T-cell (primary cell): ENCODE results near the gene STING1. TPM values are rescaled to one million over a fixed set of nuclear protein-coding genes. Genes with fewer than 3 reads are reported as not detected.

Source experiments
- ATAC-seq, 4 experiments: fragments of 200-7000 bp in 3 of 4; fragments of 150-1000 bp in 1 of 4; cut with Tn5 transposase; replicated peaks in 1 of 4; 1 replicate in 3 of 4; 2 replicates in 1 of 4; pipeline ENCODE4 v1.10.0; 2021; ENCODE audit warnings: moderate library complexity in 3 of 4, mild to moderate bottlenecking in 2 of 4, moderate number of reproducible peaks in 1 of 4
- CTCF ChIA-PET, 2 donors: fragments of 300-600 bp; sonication (Branson Sonifier 250); formaldehyde crosslinking; loops; one replicate each; lab custom pipeline; 2022; ENCODE audit warnings: antibody characterized with exemption in 2 of 2; lab: Charles Lee
- POLR2A ChIA-PET, 2 donors: fragments of 300-600 bp; sonication (Branson Sonifier 250); formaldehyde crosslinking; loops; one replicate each; lab custom pipeline; 2022; ENCODE audit warnings: antibody characterized with exemption in 2 of 2; lab: Charles Lee
- DNase-seq, 35 experiments: peaks; one replicate each; pipeline versions ENCODE4 v3.0.0 to v3.0.0-alpha.2; 2013 to 2023
- H3K27ac ChIP-seq: one replicate; pipeline ENCODE4 v1.5.1; 2013; ENCODE audit warnings: low read length
- H3K27me3 ChIP-seq, 2 experiments: replicated peaks in 1 of 2; 1 replicate in 1 of 2; 2 replicates in 1 of 2; pipeline versions ENCODE4 v1.6.1 to v1.7.0; 2013; ENCODE audit warnings: low read length in 1 of 2, mixed read lengths in 1 of 2; ENCODE audit not compliant: control insufficient read depth in 2 of 2, insufficient read depth in 2 of 2; ENCODE audit errors: extremely low read depth in 1 of 2
- H3K36me3 ChIP-seq, 2 donors: 1 replicate in 1 of 2; 2 replicates in 1 of 2; pipeline versions ENCODE4 v1.6.1 to v1.7.0; 2013; ENCODE audit warnings: low read length in 1 of 2; ENCODE audit not compliant: control insufficient read depth in 2 of 2, insufficient read depth in 1 of 2; ENCODE audit errors: extremely low read depth in 1 of 2
- H3K4me1 ChIP-seq, 2 experiments: 1 replicate in 1 of 2; 2 replicates in 1 of 2; pipeline versions ENCODE4 v1.6.1 to v1.7.0; 2013; ENCODE audit warnings: low read length in 2 of 2, mixed read lengths in 1 of 2; ENCODE audit not compliant: insufficient read depth in 2 of 2, control insufficient read depth in 1 of 2; ENCODE audit errors: extremely low read depth in 1 of 2
- H3K4me3 ChIP-seq, 2 donors: 1 replicate in 1 of 2; 2 replicates in 1 of 2; pipeline versions ENCODE4 v1.5.1 to v1.7.0; 2013; ENCODE audit warnings: mild to moderate bottlenecking in 2 of 2, low read length in 1 of 2, moderate library complexity in 1 of 2; ENCODE audit not compliant: control insufficient read depth in 1 of 2; ENCODE audit errors: extremely low read depth in 1 of 2
- H3K9me3 ChIP-seq: 2 replicates; pipeline ENCODE4 v1.7.0; 2013
- H3K27ac Mint-ChIP-seq, 2 donors: one replicate each; pipeline ENCODE4 v1.8.0; 2020 to 2021; ENCODE audit warnings: mild to moderate bottlenecking in 2 of 2, mixed read lengths in 2 of 2
- H3K27me3 Mint-ChIP-seq, 2 donors: one replicate each; pipeline ENCODE4 v1.8.0; 2021 to 2022; ENCODE audit warnings: mixed read lengths in 2 of 2
- H3K36me3 Mint-ChIP-seq: one replicate; pipeline ENCODE4 v1.8.0; 2021; ENCODE audit warnings: mixed read lengths
- H3K4me1 Mint-ChIP-seq, 3 donors: one replicate each; pipeline ENCODE4 v1.8.0; 2020 to 2022; ENCODE audit warnings: mixed read lengths in 3 of 3, mild to moderate bottlenecking in 1 of 3
- H3K4me3 Mint-ChIP-seq, 3 donors: one replicate each; pipeline ENCODE4 v1.8.0; 2020 to 2022; ENCODE audit warnings: mild to moderate bottlenecking in 3 of 3, mixed read lengths in 3 of 3, moderate library complexity in 3 of 3
- H3K9me3 Mint-ChIP-seq, 3 donors: one replicate each; pipeline ENCODE4 v1.8.0; 2020 to 2022; ENCODE audit warnings: mixed read lengths in 3 of 3
- WGBS: methylation state at CpG from one replicate; pipeline ENCODE4 v1.1.5; 2013; ENCODE audit warnings: missing lambda C conversion rate; ENCODE audit not compliant: insufficient coverage; 5-methylcytosine and 5-hydroxymethylcytosine counted together
- total RNA-seq, 35 experiments: library from RNA in 6 of 35; stranded (reverse) in 6 of 35; fragments of 120-200 nt in 1 of 35; gene quantifications; one replicate each; pipeline versions ENCODE4 v1.2.1 to v1.2.4 and lab custom pipeline; 2013 to 2026

Gene STING1
- total RNA-seq, 5 donors from 2014 or later (not counting 1 experiment from before 2014, with no cell fraction given), result 102 to 181 (median 138) TPM

DNA sequence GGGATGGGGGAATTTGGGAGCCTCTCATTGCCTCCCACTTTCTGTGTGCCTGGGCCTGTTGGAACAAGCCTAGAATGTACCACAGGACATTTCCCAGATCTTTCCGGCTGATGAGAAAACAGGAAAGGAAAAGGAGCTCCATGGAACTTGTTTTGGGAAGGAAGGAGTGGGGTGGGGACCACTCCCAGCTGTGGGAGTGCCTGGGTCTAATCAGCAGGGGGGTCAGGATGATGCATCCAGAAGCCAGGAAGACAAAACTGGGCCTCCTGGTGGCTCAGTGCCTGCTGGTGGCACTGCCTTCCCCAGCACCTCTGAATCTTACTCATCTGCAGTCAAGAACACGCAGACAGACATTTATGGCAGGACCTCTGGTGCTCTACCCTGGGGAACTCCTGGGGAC, 9.0 kb downstream of the STING1 start:
- Mint-ChIP-seq H3K4me3 (peak overlapping the region in 1 of 3 donors; percentile 84), H3K27ac (peak overlapping the region; percentile 88 to 96), H3K4me1 (peaks cover 84 to 91% (median 86%) of the 10 kb centered on the region in 3 donors), H3K36me3 (peaks cover 12% of the 10 kb centered on the region), H3K9me3 (no peaks in the 10 kb centered on the region), H3K27me3 (no peaks in the 10 kb centered on the region)
- Histone ChIP-seq H3K36me3 (peaks cover 10 to 36% of the 10 kb centered on the region in 2 donors), H3K9me3 (no peaks in the 10 kb centered on the region), H3K27me3 (no peaks in the 10 kb centered on the region), H3K4me1 (peaks cover 35 to 98% of the 10 kb centered on the region in 2 experiments), H3K27ac (peak overlapping the region; percentile 35), H3K4me3 (no peak overlapping the region)
- CTCF ChIA-PET, result no interaction called here
- POLR2A ChIA-PET, result interaction anchor here in 1 of 2 donors (0.6 kb wide), 1 partner anchor 189 kb away, joined by 3 read pairs; no protein-coding TSS in a partner anchor
- 100% methylated on average over 1 of the region's 2 CpGs for WGBS
- no peak for DNase-seq
- ATAC-seq, result no peak

DNA sequence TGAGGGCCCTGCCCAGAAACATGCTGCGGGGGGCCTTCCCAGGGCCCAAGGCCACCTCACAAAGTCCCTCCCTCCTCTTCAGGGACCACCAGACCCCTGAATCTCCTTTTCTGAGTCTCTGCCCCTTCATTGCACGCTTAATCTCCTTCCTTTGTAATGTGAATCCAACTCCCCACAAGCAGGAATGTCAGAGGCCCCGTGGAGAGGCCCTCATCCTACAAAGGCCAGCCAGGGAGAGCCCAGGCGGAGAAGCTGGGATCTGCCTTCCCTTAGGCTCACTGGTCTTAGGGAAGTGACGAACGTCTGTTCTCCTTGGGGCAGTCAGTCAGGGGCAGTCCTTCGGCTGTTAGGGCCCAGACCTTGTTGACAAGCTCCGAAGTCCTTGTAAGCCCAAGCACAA, 9.5 kb downstream of the STING1 start:
- Mint-ChIP-seq H3K9me3 (no peaks in the 10 kb centered on the region), H3K4me1 (peaks cover 84 to 90% (median 85%) of the 10 kb centered on the region in 3 donors), H3K27me3 (no peaks in the 10 kb centered on the region), H3K27ac (peak overlapping the region; percentile 88 to 96), H3K36me3 (peaks cover 10% of the 10 kb centered on the region), H3K4me3 (peak overlapping the region in 1 of 3 donors; percentile 84)
- Histone ChIP-seq H3K27ac (peak overlapping the region; percentile 35), H3K4me3 (no peak overlapping the region), H3K27me3 (no peaks in the 10 kb centered on the region), H3K4me1 (peaks cover 36 to 97% of the 10 kb centered on the region in 2 experiments), H3K9me3 (no peaks in the 10 kb centered on the region), H3K36me3 (peaks cover 10 to 31% of the 10 kb centered on the region in 2 donors)
- 97% methylated on average over 5 of the region's 8 CpGs for WGBS
- ChIA-PET POLR2A (interaction anchor here in 1 of 2 donors (0.6 kb wide), 1 partner anchor 167 kb away, joined by 3 read pairs; no protein-coding TSS in a partner anchor), CTCF (no interaction called here)
- no peak for DNase-seq
- no peak for ATAC-seq

DNA sequence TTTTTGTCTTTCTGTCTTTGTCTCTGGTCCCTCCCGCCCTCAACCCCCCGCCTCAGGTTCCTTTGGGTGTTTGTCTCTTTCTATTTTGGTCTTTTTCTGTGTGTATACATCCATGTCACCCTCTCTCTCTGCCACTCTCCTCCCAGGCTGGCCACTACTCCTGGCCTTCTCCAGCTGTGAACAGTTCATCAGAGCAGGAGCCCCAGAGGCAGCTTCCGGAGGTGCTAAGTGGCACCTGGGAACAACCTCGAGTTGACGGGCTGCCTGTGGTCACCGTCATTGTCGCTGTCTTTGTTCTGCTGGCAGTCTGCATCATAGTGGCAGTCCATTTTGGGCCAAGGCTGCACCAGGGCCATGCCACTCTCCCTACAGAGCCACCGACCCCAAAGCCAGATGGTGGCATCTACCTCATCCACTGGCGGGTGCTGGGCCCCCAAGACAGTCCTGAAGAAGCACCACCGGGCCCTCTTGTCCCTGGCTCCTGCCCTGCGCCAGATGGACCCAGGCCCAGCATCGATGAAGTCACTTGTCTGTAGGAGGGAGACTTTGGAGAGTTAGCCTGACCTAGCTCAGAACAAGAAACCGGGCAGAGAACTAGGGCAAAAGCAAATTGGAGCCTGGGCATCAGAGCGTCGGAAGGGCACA, 10.1 kb downstream of the STING1 start:
- Histone ChIP-seq H3K27me3 (no peaks in the 10 kb centered on the region), H3K4me3 (no peak overlapping the region), H3K4me1 (peaks cover 36 to 92% of the 10 kb centered on the region in 2 experiments), H3K9me3 (no peaks in the 10 kb centered on the region), H3K27ac (peak overlapping the region; percentile 78), H3K36me3 (peaks cover 8 to 25% of the 10 kb centered on the region in 2 donors)
- POLR2A ChIA-PET, result interaction anchor here in 1 of 2 donors (0.6 kb wide), 1 partner anchor 168 kb away, joined by 3 read pairs; no protein-coding TSS in a partner anchor
- Mint-ChIP-seq H3K4me3 (peak overlapping the region; percentile 37 to 84 (median 84)), H3K27ac (peak overlapping the region; percentile 95 to 96), H3K27me3 (no peaks in the 10 kb centered on the region), H3K4me1 (peaks cover 79 to 85% (median 83%) of the 10 kb centered on the region in 3 donors), H3K9me3 (no peaks in the 10 kb centered on the region), H3K36me3 (peaks cover 10% of the 10 kb centered on the region)
- ATAC-seq, result peak in 1 of 4 experiments; percentile 28
- DNase-seq, result peak in 2 of 35 experiments; percentile 24 to 40
- CTCF ChIA-PET, result no interaction called here
- 59% methylated on average over 8 of the region's 15 CpGs for WGBS

DNA sequence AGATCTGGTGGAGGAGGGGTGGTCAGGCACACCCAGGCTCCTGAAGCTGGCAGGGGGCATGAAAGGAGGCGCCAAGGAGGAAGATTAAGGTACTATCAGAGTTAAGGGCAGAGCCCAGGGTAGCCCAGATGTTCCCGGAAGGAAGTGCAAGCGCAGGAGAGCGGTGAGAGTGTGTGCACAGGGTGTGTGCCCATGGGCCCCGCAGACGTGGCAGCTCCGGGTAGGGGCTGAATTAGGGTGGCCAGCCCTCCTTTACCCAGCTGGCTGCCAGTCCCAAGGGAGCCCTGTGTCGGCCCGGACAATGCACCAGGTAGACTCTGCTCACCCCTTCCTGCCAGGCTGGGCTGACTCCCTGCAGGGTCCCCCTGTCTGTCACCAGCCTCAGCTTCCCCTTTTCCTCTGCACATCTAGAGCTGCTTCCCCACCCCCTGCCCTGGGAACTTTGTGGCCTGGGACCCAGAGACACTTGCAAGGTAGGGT, 11.7 kb downstream of the STING1 start, which contains the start of gene SMIM33:
Gene SMIM33 (plus strand): TSS at position 184 of the 480 bp plus-strand sequence. CDS start 118 bp downstream, at position 302.
- Histone ChIP-seq H3K36me3 (peaks cover 0 to 12% of the 10 kb centered on the region in 2 donors), H3K27me3 (no peaks in the 10 kb centered on the region), H3K27ac (peak within 1 kb of the TSS; percentile 78), H3K9me3 (no peaks in the 10 kb centered on the region), H3K4me3 (peak within 1 kb of the TSS; percentile 52 to 69), H3K4me1 (peaks cover 36 to 77% of the 10 kb centered on the region in 2 experiments)
- Mint-ChIP-seq H3K36me3 (peaks cover 9% of the 10 kb centered on the region), H3K27me3 (no peaks in the 10 kb centered on the region), H3K9me3 (no peaks in the 10 kb centered on the region), H3K27ac (peak within 1 kb of the TSS; percentile 95 to 96), H3K4me1 (peaks cover 74 to 76% (median 76%) of the 10 kb centered on the region in 3 donors), H3K4me3 (peak within 1 kb of the TSS; percentile 75 to 84 (median 84))
- ATAC-seq, result peak; percentile 72 to 79 (median 78)
- DNase-seq, result peak in 20 of 35 experiments; percentile 16 to 59 (median 33)
- 5% methylated on average over 7 of the region's 9 CpGs for WGBS
- CTCF ChIA-PET, result interaction anchor here (1.1 to 1.4 kb wide), 2 partner anchors 32 to 43 kb away, joined by 4 read pairs; partner anchors contain the start of gene DNAJC18 (in 1 of the 2)
- POLR2A ChIA-PET, result interaction anchor here in 1 of 2 donors (0.6 to 1.1 kb wide), 3 partner anchors 8 to 158 kb away, joined by 3 to 5 read pairs (median 3); partner anchors contain the start of gene DNAJC18

DNA sequence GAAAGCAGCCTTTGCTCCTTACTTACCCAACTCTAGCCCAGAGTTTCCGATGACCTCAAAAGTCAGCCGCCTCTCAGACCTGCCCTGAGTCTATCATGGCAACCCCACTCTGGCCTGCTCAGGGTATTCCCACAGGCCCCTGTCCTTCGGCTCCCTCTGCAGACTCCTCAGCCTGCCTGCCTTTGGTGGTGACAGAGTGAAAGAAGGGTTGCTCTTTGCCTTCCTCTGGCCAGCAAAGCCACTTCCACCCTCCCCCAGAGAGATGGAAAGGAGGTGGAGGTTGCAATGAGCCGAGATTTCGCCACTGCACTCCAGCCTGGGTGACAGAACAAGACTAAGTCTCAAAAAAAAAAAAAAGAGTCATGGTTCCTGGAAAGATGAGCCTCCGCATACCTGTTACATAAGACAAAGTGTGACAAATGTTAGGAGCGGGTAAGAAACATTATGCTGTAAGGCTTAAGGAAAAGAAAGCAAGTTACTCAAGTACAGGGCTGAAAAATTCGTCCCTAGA, 14.1 kb downstream of the STING1 start:
- Mint-ChIP-seq H3K36me3 (no peaks in the 10 kb centered on the region), H3K9me3 (no peaks in the 10 kb centered on the region), H3K27ac (peak overlapping the region; percentile 81 to 84), H3K27me3 (no peaks in the 10 kb centered on the region), H3K4me3 (peak overlapping the region in 1 of 3 donors; percentile 84), H3K4me1 (peaks cover 51 to 53% (median 52%) of the 10 kb centered on the region in 3 donors)
- no peak for ATAC-seq
- WGBS, result 88% methylated on average over 3 of the region's 8 CpGs
- Histone ChIP-seq H3K9me3 (no peaks in the 10 kb centered on the region), H3K4me3 (no peak overlapping the region), H3K27me3 (no peaks in the 10 kb centered on the region), H3K4me1 (peaks cover 34 to 53% of the 10 kb centered on the region in 2 experiments), H3K36me3 (no peaks in the 10 kb centered on the region), H3K27ac (peak overlapping the region; percentile 7)
- ChIA-PET CTCF (interaction anchor here in 1 of 2 donors (0.7 kb wide), 1 partner anchor 890 kb away, joined by 3 read pairs; no protein-coding TSS in a partner anchor), POLR2A (no interaction called here)
- no peak for DNase-seq
